ENCODE measurements around the gene GNAS-AS1.

GNAS-AS1 gene

DNA sequence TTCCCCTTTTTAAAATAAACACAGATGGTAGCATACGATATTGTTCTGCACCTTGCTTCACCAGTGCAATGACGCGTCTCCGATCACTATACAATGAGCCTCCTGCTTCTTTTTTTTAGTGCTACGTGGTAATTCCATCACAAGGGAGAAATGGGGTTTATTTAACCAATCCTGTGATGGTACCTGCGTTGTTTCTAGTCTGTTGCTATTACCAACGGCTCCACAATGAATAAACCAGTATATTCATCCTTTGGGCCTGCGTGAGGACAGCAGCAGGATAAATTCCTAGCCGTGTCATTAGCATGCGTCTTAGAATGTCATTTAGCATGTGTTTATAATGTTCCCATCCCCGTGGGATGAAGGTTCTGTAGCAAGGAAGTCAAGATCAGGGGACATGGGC lies 42.9 kb downstream of the GNAS-AS1 start:
- no peak for DNase-seq

DNA sequence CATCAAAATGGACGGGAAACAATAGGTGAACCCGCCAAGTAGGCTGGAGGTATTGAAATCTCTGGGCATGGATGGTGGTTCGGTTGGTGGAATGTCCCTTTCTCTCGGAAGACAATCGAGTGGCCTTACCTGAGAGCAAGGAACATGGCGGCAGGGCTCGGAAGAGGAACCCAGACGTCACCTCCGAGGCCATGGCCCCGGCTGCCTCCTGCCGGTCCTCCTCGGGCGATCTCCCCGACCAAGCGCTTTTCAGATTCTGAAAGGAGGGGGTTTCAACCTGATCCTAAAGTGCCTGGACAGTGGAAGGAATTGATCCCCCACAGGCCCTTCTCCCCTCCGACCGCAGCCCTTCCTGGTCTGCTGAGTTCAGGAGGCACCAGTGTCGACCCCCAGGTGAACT lies 47.2 kb downstream of the GNAS-AS1 start:
- DNase-seq, result no peak

DNA sequence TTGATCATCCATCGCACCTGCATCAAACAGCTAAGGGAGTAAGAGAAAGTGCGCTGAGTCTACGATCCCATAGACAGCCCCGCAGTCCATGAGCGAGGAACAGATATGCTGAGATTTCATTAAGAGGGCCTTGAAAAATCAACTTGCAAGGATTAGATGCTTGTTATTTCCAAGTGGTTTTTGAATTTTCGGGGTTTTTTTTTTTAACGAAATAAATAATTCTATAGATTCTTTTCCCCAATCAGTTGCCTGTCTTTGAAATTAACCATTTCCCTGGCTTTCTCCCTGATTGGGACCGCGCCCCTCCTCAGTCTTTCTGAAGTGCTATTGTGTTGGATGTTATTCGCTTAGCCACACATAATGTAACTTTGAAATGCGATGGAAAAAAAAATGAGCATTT lies 48.6 kb downstream of the GNAS-AS1 start:
- no peak for DNase-seq

DNA sequence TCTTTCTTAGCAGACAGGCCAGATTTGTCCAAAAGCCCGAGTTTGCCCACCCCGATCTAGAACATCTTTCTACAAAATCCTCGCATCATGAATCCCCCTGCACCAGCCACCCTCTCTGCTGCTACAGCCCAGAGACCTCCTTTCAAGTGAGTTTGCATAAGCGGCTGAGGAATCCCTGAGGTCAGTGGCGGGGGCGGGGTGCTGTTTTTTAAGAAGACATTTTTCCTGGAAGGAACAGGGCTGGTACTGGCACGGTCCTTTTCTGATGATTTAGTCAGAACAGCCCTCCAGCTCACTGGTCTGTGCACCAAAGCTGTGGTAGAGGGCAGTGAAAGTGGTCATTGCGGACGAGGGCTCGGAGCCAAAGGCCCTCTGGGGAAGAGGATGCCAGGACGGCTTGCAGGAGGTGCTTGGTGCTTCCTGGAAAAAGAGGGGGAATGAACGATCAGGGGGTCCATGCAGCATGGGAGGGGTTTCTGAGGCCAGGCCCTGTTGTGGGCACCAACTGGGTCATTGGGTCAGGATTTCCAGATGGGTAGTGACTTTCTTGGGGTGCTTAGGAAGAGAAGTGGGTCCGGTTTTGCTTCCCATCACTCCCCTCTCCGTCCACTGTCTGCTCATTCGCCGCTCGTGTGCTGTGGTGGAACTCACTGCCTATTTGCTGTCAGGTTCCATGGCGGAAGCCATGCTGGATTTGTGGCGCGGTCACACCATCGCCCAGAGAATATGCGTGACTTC lies 50.4 kb downstream of the GNAS-AS1 start:
- DNase-seq, result no peak

DNA sequence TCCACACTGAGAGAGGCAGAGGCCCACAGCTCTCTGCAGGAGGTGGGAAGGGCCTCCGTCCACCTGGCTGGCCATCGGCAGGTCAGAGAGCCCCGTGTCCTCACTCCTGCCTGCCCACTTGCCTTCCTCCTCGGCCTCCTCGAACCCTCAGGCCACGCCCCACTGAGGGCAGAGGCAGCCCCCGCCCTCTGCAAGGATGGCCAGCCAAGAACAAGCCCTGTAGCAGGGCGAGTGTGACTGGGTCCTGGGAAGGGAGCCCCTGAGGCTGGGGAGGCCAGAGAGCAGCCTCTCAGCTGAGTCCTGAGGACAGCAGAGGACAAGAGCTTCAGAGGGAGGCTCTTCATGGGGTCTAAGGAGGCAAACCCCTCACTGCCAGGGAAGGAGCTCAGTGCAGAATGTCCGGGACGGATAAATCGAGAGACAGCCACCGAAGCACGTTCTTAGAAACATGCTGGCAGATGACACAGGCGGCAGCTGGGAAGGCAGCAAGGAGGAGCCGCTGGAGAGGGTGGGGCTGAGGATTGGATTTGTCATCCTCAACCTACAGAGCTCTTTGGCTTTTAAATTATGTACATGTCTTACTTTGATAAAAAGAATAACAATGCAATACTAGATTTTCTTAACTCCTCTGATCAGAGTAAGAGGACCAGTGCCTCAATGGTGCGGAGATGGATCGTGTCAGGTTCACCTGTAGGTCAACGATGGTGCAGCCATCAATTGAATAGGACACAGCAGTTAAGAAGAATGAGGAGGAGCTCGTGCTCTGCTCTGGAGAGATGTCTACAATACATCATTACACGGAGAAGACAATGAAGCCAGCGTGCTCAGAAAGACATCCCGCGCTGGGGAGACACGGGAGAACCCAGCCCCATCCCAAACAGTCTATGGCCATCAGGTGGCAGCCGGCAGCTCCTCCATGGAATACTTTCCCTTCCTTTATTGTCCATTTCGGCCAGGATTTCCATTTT lies 53.0 kb downstream of the GNAS-AS1 start:
- no peak for DNase-seq

DNA sequence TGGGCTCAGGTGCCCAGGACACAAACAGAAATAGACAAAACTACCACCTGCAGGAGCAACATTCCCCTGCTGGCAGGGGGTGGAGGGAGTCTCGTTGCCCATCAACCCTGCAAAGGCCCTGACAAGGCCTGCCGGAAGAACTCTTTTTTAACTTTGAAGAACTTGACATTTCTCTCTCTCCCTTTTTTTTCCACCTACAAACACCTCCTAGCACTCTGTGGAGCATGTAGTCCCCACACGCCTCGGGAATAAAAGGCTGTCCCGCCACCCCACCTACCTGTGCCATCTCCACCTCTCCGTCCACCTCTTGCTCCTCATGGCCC lies 54.8 kb downstream of the GNAS-AS1 start:
- no peak for DNase-seq

DNA sequence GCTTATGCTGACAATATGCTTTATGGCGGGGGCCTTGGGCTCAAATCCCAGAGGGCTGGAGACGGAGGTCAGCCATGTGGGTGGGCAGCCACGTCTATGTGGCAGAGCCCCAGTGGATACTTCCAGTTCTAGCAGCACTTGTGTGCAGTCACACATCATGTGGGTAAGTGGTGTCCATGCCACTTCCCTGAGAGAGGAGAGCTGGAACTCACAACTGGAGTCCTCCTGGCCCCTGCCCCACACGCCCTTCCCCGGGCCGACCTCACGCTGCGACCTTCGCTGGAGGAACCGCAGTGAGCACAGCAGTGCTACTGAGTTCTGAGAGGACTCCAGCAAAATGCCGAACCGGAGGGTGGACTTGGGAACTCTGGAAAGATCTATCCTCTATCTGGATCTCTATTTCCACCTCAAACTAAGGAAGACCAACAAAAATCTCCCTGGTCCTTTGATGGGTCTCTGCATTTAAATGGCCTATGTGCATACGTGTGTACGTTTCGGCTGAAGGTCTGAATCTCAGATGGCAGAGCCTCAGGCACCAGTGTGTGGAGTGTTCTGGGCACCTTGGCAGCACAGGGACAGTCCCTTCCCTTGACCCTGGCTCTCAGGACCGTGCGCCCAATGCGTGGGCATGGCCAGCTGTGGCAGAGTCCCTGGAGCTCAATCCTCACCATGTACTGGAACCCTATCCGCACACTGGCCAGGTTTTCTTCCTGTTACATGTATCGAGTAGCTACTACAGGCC lies 55.4 kb downstream of the GNAS-AS1 start:
- no peak for DNase-seq

DNA sequence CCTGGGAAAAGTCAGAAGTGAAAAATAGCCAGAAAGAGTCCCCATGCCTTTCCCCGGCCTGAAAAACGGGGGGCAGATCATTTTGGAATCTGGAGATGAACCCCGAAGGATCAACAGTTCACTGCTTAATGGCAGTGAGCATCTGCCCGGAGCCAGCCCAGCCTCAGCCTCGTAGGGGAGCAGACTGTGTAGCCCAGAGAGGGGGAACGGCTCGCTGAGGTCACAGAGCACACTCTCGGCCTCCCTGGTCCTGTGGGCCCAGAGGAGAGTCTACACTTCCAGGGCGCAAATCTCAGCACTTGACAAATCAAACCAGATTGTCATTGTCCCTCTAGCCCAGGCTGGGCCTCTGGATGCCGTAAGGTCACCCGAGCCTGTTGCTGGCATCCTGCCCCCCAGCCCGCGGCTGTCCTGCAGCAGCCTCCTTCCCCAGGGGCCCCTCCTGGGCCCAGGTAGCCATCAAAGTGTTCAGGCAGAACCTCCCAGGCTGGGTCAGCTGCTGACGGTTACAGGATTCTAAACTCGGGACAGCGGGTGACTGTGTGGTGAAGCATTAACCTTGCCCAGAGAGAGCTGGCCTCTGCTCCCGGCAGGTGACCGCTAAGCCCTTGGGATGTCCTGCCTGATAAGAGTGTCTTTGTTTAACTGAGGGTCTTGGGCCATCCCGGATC lies 56.1 kb downstream of the GNAS-AS1 start:
- no peak for DNase-seq

DNA sequence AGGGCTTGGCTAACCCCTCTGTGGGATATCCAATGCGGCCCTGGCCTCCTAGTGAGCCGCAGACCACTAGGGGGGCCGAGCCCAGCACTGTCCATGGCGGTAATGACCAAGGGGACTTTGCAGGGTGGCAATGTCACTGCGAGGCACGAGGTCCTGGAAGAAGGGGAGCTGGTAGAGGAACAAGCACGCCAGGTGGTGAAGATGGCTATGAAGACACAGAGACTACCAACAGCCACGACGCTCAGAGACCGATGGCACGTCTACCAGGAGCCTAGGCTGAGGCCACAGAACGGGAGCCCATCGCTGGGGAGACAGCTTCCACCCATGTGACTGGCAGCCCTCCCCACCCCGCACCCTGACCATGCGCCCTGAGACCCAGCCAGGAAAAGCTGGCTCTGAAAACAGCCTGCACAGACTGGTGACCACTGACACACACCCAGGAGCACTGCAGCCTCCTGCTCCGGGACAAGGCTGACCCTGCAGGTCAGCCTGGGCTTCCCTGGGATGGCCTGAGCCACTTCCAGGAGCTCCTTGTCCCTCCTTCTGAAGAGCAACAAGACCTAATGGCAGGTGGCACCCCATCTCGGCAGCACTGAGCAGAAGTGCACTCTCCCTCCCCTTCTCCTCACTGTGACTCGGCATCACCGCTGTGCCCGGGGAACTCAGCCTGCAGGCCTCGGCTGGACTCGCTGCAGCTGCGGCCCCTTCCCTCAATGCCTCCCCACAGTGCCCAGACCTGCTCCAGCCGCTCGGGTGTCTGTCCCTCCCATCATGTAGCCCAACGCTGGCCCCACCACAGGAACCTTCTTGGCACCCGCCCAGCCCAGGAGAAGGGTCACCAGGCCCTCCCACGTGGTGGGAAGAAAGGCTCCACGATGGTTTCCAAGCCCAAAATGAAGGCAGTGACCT lies 56.9 kb downstream of the GNAS-AS1 start:
- DNase-seq, result no peak

DNA sequence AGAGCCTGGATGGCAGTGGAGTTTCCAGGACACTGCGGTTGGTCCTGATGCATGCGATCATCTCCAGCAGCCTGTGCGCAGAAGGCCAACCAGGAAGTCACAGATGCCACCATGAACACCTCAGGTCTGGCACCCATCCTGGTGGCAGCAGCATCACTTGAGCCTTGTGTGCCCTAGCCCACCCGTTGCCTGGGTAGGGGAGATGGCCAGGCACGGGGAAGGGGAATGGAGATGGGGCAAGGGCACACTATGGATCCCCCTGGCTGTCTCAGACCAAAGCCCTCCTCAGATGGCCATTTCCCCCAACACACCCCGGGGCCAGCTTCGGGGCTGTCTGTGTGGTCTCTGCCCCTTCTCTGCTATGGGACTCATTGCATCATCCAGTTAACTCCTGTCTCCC lies 58.3 kb downstream of the GNAS-AS1 start:
- no peak for DNase-seq

DNA sequence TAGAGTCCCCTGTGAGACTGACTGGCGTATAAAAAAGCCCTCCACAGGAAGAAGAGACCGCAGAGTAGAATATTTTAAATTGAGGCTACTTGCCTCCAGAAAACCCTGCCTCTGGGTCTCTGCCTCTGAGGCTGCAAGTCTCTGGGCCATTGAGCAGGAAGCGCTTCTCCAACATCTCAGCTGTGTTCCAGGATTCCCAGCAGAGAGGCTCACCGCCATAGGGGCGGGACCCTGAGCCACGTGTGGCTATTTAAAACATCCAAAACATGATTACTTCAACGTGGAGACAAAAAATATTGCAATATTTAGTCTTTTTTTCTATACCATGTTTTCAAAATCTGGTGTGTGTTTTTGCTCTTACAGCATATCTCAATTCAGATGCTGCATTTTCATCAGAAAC lies 59.4 kb downstream of the GNAS-AS1 start:
- DNase-seq, result no peak

DNA sequence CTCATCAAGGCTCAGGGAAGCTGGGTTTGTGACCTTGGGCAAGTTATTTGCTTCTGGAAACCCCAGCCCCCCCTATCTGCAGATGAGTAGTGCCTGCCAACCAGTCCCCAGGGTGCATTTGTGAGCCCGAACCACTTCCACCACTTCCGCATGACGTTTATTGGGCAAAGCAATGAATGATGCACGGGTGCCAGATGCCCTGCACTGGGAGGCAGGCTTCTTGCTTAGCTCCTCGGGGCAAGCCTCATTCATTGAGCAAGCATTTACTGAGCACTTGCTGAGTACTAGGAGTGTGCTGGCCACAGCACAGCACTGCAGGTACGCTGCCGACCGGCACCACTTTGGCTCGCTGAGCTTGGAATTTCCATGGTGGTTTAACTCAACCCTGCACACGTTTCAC lies 60.2 kb downstream of the GNAS-AS1 start:
- DNase-seq, result no peak

DNA sequence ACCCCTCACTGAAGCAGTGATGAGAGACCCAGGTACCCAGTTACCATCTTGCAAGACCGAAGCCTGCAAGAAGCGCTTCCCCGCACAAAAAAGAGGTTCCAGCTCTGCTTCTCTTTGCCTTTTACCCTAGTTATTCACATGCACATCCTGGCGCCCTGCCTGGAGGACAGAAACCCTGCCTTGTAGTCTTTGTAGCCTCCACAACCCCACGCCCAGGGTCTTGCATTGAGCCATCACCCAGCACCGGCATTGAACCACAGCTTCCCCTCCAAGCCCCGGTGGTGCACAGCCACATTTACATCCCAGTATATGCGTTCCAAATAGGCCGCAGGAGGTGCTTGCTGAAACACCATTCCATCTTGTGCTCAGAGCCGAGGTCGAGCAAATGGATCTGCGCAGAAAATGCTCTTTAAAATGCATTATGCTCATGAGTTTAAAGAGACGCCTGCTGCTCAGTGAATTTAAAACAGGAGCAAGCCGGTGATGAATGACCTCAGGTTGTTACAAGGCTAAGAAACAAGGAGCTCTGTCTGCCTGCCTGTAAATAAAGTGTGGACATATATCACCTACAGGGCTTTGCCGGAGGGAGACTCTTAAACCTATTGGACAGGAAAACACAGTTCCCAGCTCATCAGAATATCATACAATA lies 61.7 kb downstream of the GNAS-AS1 start:
- no peak for DNase-seq

DNA sequence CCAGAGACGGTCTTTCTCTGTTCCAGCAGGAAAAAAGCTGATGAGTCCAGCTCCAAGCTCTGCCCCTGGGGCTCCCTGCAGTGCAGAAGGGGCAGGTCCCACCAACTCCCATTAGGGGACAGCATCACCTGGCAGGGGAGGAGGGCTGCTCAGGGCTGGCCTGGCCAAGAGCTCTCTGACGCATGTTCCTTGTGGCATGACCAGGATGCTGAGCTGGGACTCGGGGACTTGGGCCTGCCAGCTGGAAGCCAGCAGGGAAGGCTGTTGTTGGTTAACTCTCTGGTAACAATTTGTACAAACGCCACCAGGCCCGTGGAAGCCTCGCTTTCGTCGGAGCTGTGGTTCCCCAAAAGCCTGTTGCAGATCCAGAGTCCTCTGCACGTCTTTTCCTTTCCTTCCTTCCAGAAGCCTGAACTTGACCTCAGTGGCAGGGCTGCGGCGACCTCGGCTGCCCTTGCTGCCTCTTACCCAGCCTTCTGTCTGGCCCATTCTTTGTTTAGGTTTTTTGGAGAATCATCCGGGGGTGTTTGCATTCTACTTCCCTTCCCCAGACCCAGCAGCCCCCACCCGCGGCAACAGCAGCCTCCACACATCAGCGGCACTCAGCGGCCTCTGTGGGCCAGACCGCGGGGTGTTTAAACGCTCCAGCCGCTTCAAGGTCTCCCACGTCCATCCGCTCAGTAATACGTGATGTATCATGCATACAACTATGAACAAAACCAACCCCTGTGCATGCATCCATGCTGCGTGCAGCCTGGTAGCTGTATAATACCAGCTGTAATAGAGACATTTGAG lies 63.3 kb downstream of the GNAS-AS1 start:
- DNase-seq, result no peak

DNA sequence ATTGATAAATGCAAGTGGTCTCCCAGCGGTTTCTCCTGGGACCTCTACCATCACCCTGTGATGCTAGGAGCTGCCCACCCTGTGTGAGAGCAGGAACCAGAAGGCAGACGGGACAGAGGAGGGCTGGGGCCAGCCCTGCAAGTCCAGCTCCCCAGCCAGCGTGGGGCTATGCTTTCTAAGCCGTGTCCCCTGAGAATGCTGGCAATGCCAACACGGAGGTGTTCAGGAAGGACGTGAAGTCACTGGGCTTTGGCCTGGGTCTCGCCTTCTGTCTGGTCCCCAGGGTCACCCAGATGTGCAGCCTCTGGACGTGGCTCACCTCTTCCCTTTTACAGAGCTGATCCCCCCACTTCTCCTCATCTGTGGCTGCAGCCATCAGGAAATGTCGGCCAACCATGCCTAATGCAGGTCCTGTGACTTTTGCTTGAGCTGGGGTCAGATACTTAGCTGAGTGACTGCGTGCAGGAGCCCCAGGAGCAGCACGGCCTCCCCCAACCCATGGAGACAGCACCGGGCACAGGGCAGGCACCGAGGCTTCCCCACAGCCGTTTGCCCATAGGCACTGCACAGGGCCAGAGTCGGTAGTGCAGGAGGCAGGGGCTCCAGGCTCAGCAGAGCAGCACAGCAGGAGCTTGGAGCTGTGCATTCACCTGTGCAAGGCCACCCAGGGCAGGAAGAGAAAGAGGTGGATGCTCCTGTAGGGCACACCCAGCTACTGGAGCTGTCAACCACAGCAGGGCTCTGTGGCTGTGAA lies 66.2 kb downstream of the GNAS-AS1 start:
- DNase-seq, result no peak

DNA sequence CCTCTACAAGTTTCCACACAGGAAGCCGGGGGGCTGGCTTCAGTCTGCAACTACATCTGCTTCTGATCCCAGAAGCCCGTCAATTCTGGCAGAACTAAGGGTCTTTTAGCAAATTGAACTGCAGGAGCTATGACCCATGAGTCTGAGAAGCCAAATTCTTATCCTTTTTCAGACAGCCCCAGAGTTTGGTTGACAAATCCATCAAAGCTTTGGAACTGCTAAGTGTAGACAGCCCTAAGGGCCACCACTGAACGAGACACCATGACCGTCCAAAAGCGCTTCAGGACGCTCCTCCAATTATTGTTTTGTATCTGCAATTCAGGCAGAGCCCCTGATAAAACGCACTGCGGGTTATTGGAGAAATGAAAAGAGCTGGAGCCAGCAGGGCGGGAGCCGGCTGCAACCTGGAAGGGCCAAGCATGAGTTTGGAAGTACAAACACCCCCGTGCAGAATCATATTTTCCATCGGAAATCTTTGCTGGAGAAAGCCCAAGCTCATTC lies 67.1 kb downstream of the GNAS-AS1 start:
- DNase-seq, result no peak

DNA sequence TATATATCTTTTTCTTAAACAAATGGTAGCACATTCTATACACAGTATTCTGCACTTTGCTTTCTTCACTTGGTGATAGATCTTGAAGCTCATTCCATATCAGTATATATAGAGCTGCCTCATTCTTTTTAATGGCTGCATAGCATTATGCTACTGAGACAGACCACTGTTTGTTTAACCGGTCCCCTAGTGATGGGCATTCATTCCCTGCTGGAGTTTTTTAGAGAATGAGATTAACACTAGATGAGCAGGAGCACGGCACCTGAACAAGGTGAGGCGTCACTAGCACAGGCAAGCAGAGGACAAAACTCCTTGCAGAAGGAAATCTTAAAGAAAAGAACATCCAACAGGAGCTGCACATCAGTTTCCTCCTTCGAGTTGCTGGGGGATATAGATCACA lies 69.6 kb downstream of the GNAS-AS1 start:
- DNase-seq, result no peak

DNA sequence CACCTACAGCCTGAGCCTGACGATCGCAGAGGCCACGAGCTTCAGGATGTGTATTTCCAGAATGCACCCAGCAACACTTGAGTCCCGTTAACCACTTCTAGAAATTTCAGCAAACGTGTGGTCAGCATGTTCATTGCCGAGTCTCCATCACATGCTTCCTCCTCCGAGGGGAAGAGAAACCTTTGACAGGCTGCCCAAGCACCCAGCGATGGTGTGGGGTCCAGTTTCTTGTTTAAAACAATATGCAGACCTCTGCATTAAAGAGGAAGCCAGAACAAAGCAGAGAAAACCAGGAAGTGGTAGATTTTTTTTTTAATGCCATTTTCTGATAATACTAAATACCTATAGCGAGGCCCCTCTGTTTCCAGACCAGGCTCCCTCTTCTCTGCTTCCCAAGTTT lies 71.9 kb downstream of the GNAS-AS1 start:
- peak in 1 of 2 donors; percentile 6 for DNase-seq

DNA sequence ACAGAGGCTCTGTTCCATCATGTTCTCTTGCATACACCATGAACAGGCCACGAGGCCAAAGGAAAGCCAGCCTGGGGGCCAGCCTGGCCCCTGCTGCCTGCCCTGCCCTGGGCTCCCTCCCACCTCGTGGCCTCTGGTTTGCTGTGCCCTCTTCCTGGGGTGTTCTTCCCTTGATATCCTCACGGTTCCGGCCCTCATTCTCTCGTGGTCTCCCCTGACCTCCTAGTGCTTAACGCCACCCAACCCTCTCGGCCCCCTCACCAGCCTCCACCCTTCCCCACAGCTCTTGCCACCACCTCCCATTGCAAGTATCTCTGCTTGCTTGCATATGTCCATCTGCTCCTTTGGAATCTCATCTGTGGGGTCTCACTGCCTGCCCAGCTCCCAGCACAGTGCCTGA lies 73.0 kb downstream of the GNAS-AS1 start:
- no peak for DNase-seq

DNA sequence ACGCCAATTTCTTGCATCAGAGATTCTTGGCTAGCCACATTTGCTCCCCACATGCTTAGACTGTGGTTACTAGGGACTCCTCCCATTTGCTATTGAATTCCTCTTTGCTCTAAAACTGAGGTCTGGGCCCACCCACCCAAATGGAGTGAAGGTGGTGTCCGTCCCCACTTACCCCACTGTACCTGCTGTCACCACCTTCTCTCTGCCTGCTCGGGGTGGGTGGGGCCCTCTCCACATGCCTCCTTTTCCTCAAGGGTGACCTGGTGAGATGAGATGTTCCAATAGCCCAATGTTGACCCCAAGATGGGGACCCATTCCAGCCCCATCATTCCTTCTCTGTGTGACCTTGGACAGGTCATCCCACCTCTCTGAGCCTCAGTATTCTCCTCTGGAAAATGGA lies 74.6 kb downstream of the GNAS-AS1 start:
- no peak for DNase-seq

Data from CD4-positive, alpha-beta T cell treated with Interleukin-4 for 1 hour (primary cell).